Measurements from ENCODE around the gene STARD7. TPM values are rescaled to one million over a fixed set of nuclear protein-coding genes. Genes with fewer than 3 reads are reported as not detected.

Gene STARD7
- total and polyA plus RNA-seq, 10 of the 15 experiments (the other 5 are each of a cell fraction or from before 2014, with no cell fraction given), result 85.4 to 237 (median 153) TPM

DNA sequence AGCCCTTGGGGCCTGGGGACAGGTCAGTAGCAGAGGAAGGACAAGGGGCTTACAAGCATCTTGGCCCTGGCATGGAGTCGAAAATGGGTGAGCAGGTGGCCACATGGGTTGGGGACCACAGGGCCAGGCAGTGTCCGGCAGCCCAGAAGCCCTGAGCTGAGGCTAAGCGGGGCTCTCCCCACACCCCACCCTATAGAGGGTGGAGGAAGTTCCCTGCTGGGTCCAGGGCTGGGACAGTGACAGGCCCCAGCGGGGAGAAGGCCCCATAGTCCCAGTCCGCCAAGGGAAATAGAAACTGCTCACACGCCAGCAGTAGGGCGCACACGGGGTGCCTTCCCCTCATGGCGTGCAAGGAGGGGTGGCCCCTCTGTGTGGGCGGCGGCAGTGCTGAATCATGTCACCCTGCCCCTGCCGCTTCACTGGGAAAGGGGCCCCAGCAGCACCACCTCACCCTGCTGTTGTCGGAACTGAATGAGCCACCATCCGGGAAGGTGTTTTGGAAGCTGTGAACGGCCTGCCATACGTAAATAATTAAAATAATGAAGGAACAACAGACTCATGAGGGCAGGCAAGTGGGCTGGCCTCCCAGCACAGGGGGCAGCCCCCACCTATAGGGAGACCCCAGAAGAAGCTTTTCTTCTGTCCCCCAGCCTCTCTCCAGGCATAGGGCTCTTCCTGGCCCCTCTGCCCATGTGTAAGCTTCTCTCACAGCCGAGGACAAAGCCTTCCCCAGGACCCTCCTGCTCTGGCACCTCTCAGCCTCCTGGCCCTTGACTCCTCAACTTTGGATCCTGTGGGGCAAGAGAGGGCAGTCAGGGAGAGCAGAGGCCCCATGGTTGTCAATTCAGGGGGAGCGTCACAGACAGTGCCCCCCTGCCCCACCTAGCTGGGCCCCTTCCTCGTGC, 50.7 kb downstream of the STARD7 start:
- RAD21 ChIA-PET (ENCODE audit: unreplicated experiment), result interaction anchor here (0.6 to 6.3 kb wide), 10 partner anchors 9 to 109 kb away, joined by 3 to 182 read pairs (median 4); partner anchors contain the start of genes ASTL and DUSP2
- intact Hi-C loops (cut with micrococcal nuclease; ENCODE audit: unreplicated experiment) (loop anchor here (1.0 kb wide), 1 partner anchor 13 kb away; the partner anchor contains the start of gene DUSP2), in situ Hi-C loops (cut with MboI) (no loop called here)
- CTCF ChIA-PET, result interaction anchor here (0.8 to 4.2 kb wide), 7 partner anchors 12 to 47 kb away, joined by 3 to 42 read pairs (median 4); partner anchors contain the start of gene DUSP2
- peaks cover 60% of the 10 kb centered on the region for H3K4me1 ChIP-seq (ENCODE audit: control insufficient read depth, insufficient read depth, low read length)
- ATAC-seq (peak; percentile 80), DNase-seq (ENCODE audit: low read depth, low spot score) (peak; percentile 76), FAIRE-seq (peak; percentile 69)
- peak overlapping the region; percentile 70 for H2AFZ ChIP-seq (ENCODE audit: control insufficient read depth, low read depth, low read length)
- H4K20me1 ChIP-seq (ENCODE audit: control insufficient read depth, insufficient read depth), result no peaks in the 10 kb centered on the region
- 5% methylated on average over 19 of the region's 19 CpGs for WGBS (ENCODE audit: insufficient coverage, insufficient replicate concordance, low lambda C conversion rate, missing lambda C conversion rate)
- no peaks in the 10 kb centered on the region for H3K79me2 ChIP-seq (ENCODE audit: control insufficient read depth, insufficient read depth, low read length)
- H3K9ac ChIP-seq (ENCODE audit: control insufficient read depth, insufficient read depth, low read length), result peak overlapping the region; percentile 68
- TSS peak; percentile 97 for BruUV-seq (replicated peaks)
- peak overlapping the region; percentile 21; the same call in 1 of the 2 replicates for H3K4me3 ChIP-seq
- H3K27ac ChIP-seq (ENCODE audit: control insufficient read depth, insufficient read depth), result peak overlapping the region; percentile 95
- POLR2A ChIA-PET, result interaction anchor here (0.6 to 6.4 kb wide), 8 partner anchors 13 to 370 kb away, joined by 3 to 161 read pairs (median 8); partner anchors contain the start of genes ASTL, DUSP2, ITPRIPL1 and STARD7
- peak overlapping the region; percentile 78 for H3K4me2 ChIP-seq (ENCODE audit: control insufficient read depth, insufficient read depth)
- H3K36me3 ChIP-seq (ENCODE audit: control insufficient read depth in 2 of 2, insufficient read depth in 2 of 2, low read length in 1 of 2), result no peaks in the 10 kb centered on the region
- peaks cover 3% of the 10 kb centered on the region; the same call in 2 of the 3 replicates for H3K9me3 ChIP-seq (replicated peaks; ENCODE audit: control insufficient read depth, insufficient read depth, low read length)
- SMC1A ChIA-PET (ENCODE audit: uncharacterized antibody, unreplicated experiment), result interaction anchor here (0.8 to 6.6 kb wide), 8 partner anchors 8 to 166 kb away, joined by 3 to 139 read pairs (median 4); partner anchors contain the start of genes ASTL and DUSP2
- no peaks in the 10 kb centered on the region for H3K27me3 ChIP-seq (replicated peaks in 1 of 2; ENCODE audit: control insufficient read depth in 2 of 2, insufficient read depth in 2 of 2, low read length in 1 of 2)
- TF ChIP-seq ZNF207 (IDR thresholded peaks at IDR 0.05; ENCODE audit: borderline replicate concordance), result peak; percentile 43; the same call in 1 of the 2 replicates
- TF ChIP-seq, protein P1, sequence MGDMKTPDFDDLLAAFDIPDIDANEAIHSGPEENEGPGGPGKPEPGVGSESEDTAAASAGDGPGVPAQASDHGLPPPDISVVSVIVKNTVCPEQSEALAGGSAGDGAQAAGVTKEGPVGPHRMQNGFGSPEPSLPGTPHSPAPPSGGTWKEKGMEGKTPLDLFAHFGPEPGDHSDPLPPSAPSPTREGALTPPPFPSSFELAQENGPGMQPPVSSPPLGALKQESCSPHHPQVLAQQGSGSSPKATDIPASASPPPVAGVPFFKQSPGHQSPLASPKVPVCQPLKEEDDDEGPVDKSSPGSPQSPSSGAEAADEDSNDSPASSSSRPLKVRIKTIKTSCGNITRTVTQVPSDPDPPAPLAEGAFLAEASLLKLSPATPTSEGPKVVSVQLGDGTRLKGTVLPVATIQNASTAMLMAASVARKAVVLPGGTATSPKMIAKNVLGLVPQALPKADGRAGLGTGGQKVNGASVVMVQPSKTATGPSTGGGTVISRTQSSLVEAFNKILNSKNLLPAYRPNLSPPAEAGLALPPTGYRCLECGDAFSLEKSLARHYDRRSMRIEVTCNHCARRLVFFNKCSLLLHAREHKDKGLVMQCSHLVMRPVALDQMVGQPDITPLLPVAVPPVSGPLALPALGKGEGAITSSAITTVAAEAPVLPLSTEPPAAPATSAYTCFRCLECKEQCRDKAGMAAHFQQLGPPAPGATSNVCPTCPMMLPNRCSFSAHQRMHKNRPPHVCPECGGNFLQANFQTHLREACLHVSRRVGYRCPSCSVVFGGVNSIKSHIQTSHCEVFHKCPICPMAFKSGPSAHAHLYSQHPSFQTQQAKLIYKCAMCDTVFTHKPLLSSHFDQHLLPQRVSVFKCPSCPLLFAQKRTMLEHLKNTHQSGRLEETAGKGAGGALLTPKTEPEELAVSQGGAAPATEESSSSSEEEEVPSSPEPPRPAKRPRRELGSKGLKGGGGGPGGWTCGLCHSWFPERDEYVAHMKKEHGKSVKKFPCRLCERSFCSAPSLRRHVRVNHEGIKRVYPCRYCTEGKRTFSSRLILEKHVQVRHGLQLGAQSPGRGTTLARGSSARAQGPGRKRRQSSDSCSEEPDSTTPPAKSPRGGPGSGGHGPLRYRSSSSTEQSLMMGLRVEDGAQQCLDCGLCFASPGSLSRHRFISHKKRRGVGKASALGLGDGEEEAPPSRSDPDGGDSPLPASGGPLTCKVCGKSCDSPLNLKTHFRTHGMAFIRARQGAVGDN (IDR thresholded peaks at IDR 0.05), result peak; percentile 92
- TF ChIP-seq, protein P2, sequence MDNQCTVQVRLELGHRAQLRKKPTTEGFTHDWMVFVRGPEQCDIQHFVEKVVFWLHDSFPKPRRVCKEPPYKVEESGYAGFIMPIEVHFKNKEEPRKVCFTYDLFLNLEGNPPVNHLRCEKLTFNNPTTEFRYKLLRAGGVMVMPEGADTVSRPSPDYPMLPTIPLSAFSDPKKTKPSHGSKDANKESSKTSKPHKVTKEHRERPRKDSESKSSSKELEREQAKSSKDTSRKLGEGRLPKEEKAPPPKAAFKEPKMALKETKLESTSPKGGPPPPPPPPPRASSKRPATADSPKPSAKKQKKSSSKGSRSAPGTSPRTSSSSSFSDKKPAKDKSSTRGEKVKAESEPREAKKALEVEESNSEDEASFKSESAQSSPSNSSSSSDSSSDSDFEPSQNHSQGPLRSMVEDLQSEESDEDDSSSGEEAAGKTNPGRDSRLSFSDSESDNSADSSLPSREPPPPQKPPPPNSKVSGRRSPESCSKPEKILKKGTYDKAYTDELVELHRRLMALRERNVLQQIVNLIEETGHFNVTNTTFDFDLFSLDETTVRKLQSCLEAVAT (IDR thresholded peaks at IDR 0.05), result peak; percentile 94
- TF ChIP-seq SMAD5 (IDR thresholded peaks at IDR 0.05; ENCODE audit: low read depth), result peak; percentile 72
- TF ChIP-seq JUNB (IDR thresholded peaks at IDR 0.05), result peak; percentile 77
- TF ChIP-seq, protein P3, sequence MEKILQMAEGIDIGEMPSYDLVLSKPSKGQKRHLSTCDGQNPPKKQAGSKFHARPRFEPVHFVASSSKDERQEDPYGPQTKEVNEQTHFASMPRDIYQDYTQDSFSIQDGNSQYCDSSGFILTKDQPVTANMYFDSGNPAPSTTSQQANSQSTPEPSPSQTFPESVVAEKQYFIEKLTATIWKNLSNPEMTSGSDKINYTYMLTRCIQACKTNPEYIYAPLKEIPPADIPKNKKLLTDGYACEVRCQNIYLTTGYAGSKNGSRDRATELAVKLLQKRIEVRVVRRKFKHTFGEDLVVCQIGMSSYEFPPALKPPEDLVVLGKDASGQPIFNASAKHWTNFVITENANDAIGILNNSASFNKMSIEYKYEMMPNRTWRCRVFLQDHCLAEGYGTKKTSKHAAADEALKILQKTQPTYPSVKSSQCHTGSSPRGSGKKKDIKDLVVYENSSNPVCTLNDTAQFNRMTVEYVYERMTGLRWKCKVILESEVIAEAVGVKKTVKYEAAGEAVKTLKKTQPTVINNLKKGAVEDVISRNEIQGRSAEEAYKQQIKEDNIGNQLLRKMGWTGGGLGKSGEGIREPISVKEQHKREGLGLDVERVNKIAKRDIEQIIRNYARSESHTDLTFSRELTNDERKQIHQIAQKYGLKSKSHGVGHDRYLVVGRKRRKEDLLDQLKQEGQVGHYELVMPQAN (conservative IDR thresholded peaks at IDR 0.05), result peak; percentile 60; the same call in 1 of the 2 replicates
- TF ChIP-seq JUND (IDR thresholded peaks at IDR 0.05; ENCODE audit: low read depth, low read length), result peak; percentile 55; the same call in 1 of the 2 replicates
- peak; percentile 98 for TF ChIP-seq BACH1 (IDR thresholded peaks at IDR 0.05; ENCODE audit: borderline replicate concordance)
- peak; percentile 76 for TF ChIP-seq IRF4 (IDR thresholded peaks at IDR 0.05; ENCODE audit: low read depth, low read length)
- TF ChIP-seq MEF2B (IDR thresholded peaks at IDR 0.05; ENCODE audit: partially characterized antibody, poor library complexity, severe bottlenecking), result peak; percentile 98
- peak; percentile 95 for TF ChIP-seq CREM (IDR thresholded peaks at IDR 0.05; ENCODE audit: low read depth)
- TF ChIP-seq POLR2AphosphoS2 (IDR thresholded peaks at IDR 0.05; ENCODE audit: low read depth, low read length), result peak; percentile 80; the same call in 1 of the 2 replicates

Data from GM12878 (cell line).